SU-DHL-6 (cell line): ENCODE results near the gene ZNF385C.

Experiments used
- H2AFZ ChIP-seq: fragments of 200-600 bp; sonication (generic); 2 replicates; pipeline ENCODE4 v1.6.1; 2014; ENCODE audit warnings: low read depth, mild to moderate bottlenecking, moderate library complexity, mixed read lengths, antibody characterized with exemption, low read length; ENCODE audit not compliant: severe bottlenecking
- H3F3A ChIP-seq: fragments of 200-600 bp; shearing (Covaris generic); 2 replicates; pipeline ENCODE4 v1.6.0; 2016; ENCODE audit warnings: antibody characterized with exemption, mild to moderate bottlenecking; ENCODE audit not compliant: insufficient read depth
- H3K27ac ChIP-seq: fragments of 200-600 bp; sonication (generic); 2 replicates; pipeline ENCODE4 v1.5.1; 2016; ENCODE audit warnings: low read depth, mild to moderate bottlenecking, low read length, moderate library complexity, mixed read lengths
- H3K27me3 ChIP-seq: fragments of 200-600 bp; sonication (generic), shearing (Covaris generic); 2 replicates; pipeline ENCODE4 v1.6.0; 2014; ENCODE audit warnings: mild to moderate bottlenecking, low read length
- H3K36me3 ChIP-seq: fragments of 200-600 bp; sonication (generic); 2 replicates; pipeline ENCODE4 v1.6.1; 2014; ENCODE audit warnings: mild to moderate bottlenecking, low read length, mixed read lengths
- H3K4me2 ChIP-seq: fragments of 300-600, 200-600 bp; shearing (Covaris generic), sonication (generic); 2 replicates; pipeline ENCODE4 v1.6.0; 2014; ENCODE audit warnings: low read length, low read depth, mild to moderate bottlenecking; ENCODE audit not compliant: poor library complexity, severe bottlenecking
- H3K4me3 ChIP-seq: fragments of 200-600 bp; sonication (generic); 2 replicates; pipeline ENCODE4 v1.5.1; 2014; ENCODE audit warnings: antibody characterized with exemption, low read length, mild to moderate bottlenecking, mixed read lengths; ENCODE audit not compliant: insufficient read depth, poor library complexity, severe bottlenecking
- H3K79me2 ChIP-seq: fragments of 200-600 bp; sonication (generic); 2 replicates; pipeline ENCODE4 v1.6.1; 2014; ENCODE audit warnings: mild to moderate bottlenecking, low read length, moderate library complexity; ENCODE audit not compliant: insufficient read depth
- H3K9ac ChIP-seq: fragments of 200-600 bp; sonication (generic); 2 replicates; pipeline ENCODE4 v1.7.0; 2014; ENCODE audit warnings: mild to moderate bottlenecking, low read length
- H3K9me2 ChIP-seq: fragments of 200-600 bp; sonication (generic); replicated peaks from 2 replicates; pipeline ENCODE4 v1.6.1; 2014; ENCODE audit warnings: low read length; ENCODE audit not compliant: insufficient read depth
- H3K9me3 ChIP-seq: fragments of 200-600 bp; sonication (generic); 2 replicates; pipeline ENCODE4 v1.6.1; 2014; ENCODE audit warnings: low read length, mixed read lengths; ENCODE audit not compliant: insufficient read depth
- H4K20me1 ChIP-seq: fragments of 200-600 bp; sonication (generic); 2 replicates; pipeline ENCODE4 v1.6.1; 2014; ENCODE audit warnings: low read depth, mild to moderate bottlenecking, antibody characterized with exemption, low read length, moderate library complexity, mixed read lengths
- CTCF ChIP-seq: fragments of 200-600 bp; sonication (generic); IDR thresholded peaks from one replicate; pipeline ENCODE4 v1.5.1; 2017; ENCODE audit warnings: antibody characterized with exemption, mild to moderate bottlenecking, low read length, moderate library complexity; ENCODE audit not compliant: insufficient read depth, poor library complexity, severe bottlenecking
- EZH2phosphoT487 ChIP-seq: fragments of 200-600 bp; sonication (generic), shearing (Covaris generic); conservative IDR thresholded peaks from 2 replicates; pipeline ENCODE4 v1.6.1; 2018; ENCODE audit warnings: mild to moderate bottlenecking, antibody characterized with exemption, low read length, moderate library complexity, mixed read lengths

Gene ZNF385C

GRCh38 chr17:41988418-41988817 lies 109.9 kb downstream of the ZNF385C start:
- Histone ChIP-seq H3K79me2 (no peaks in the 10 kb centered on the region), H3K9ac (no peak overlapping the region), H4K20me1 (no peaks in the 10 kb centered on the region), H3K27me3 (no peaks in the 10 kb centered on the region), H3F3A (0 out of 2 replicates have a peak, but pooled peaks cover 3% of the 10 kb centered on the region), H3K9me3 (no peaks in the 10 kb centered on the region), H3K4me3 (no peak overlapping the region), H3K9me2 (no peaks in the 10 kb centered on the region), H3K27ac (no peak overlapping the region), H3K36me3 (peaks cover 39% of the 10 kb centered on the region; the same call in 1 of the 2 replicates), H3K4me2 (no peak overlapping the region), H2AFZ (no peak overlapping the region)
- TF ChIP-seq CTCF: no peak
- TF ChIP-seq EZH2phosphoT487: no peak

- TF ChIP-seq EZH2phosphoT487 (no peak), CTCF (no peak)
- Histone ChIP-seq H3K36me3 (peaks cover 37% of the 10 kb centered on the region; the same call in 1 of the 2 replicates), H3K27ac (no peak overlapping the region), H2AFZ (no peak overlapping the region), H3K9me3 (no peaks in the 10 kb centered on the region), H3K4me2 (no peak overlapping the region), H3K9ac (no peak overlapping the region), H3K79me2 (no peaks in the 10 kb centered on the region), H3K4me3 (no peak overlapping the region), H3K27me3 (no peaks in the 10 kb centered on the region), H3F3A (0 out of 2 replicates have a peak, but pooled peaks cover 3% of the 10 kb centered on the region), H4K20me1 (no peaks in the 10 kb centered on the region), H3K9me2 (no peaks in the 10 kb centered on the region)
Measured at GRCh38 chr17:41987642-41988041, 110.6 kb downstream of the ZNF385C start.

GRCh38 chr17:41986634-41987033 lies 111.6 kb downstream of the ZNF385C start:
- no peak overlapping the region for H2AFZ ChIP-seq

More at GRCh38 chr17:41986634-41987033, 111.6 kb downstream of the ZNF385C start:
- Histone ChIP-seq H3K27ac (no peak overlapping the region), H3K79me2 (no peaks in the 10 kb centered on the region), H3K9me2 (no peaks in the 10 kb centered on the region), H3K9me3 (no peaks in the 10 kb centered on the region), H3K4me2 (no peak overlapping the region), H3F3A (0 out of 2 replicates have a peak, but pooled peaks cover 3% of the 10 kb centered on the region), H3K4me3 (no peak overlapping the region), H3K9ac (no peak overlapping the region), H3K36me3 (peaks cover 35% of the 10 kb centered on the region; the same call in 1 of the 2 replicates), H4K20me1 (no peaks in the 10 kb centered on the region), H3K27me3 (no peaks in the 10 kb centered on the region)
- TF ChIP-seq EZH2phosphoT487 (no peak), CTCF (no peak)
